ENCODE data around the gene NES.
A peak's percentile ranks its signal among the peaks of the same experiment; 100 is the strongest.

The NES gene

DNA sequence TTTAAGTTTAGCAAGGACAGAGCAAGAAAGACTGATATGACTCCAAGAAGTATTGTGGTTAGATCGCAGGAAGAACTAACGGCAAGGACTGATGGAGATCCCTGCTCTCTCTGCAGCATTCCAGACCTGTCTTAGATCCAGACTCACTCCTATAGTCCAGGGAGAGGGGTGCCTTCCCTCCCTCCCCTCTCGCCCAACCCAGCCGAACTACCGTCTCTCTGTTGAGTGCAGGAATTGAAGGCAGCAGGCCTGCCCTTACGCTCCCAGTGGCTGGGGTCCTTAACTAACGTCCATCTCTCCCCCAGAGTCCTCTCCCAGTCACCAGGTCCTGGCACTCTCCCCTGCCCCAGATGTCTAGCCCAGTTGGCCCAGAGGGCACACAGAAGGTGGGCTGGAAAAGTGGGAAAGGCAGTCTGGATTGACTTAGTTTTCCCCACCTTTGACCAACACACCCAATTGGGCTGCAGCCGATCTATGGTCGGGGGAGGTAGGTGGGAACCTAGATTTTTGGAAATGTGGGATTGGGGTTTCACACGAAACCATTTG, 27.0 kb upstream of the NES start:
- DNase-seq: no peak

DNA sequence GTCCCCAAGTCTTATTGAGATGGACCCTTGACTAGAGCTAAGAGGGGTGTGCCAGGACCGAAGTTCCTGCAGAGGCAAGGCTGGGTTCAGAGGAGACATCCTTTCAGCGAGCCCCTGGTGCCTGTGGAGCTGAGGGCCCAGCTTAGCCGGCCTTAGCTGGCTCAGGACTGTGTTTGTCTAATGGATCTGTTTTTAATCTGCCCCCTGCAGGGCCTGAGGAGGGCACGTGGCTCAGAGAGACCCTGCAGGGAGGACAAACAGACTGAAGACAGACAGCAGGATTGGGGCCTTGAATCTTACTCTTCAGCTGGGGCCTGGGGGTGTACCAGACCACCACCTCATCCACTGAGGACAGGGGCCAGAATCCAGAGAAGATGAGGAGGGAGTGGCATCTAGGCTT, 26.5 kb upstream of the NES start:
- DNase-seq: no peak

DNA sequence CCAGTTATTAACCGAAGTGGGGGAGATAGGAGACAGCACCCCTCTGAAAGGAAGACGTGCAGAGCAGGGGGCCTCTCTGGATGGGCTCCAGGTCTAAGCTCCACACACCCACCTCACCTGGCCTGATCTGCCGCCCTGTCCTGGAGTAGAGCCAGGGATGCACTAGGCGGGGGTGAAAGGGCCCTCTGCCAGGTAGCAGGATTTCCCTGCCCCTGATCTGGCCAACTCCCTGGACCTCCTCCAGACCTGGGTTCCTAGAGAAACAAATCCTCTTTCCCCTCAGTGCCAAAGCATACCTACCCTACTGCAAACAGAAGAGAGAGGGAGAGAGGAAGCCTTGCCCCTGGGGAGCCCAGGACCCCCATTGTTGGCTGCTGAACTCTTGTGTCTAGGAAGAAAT, 26.1 kb upstream of the NES start:
- no peak for DNase-seq

DNA sequence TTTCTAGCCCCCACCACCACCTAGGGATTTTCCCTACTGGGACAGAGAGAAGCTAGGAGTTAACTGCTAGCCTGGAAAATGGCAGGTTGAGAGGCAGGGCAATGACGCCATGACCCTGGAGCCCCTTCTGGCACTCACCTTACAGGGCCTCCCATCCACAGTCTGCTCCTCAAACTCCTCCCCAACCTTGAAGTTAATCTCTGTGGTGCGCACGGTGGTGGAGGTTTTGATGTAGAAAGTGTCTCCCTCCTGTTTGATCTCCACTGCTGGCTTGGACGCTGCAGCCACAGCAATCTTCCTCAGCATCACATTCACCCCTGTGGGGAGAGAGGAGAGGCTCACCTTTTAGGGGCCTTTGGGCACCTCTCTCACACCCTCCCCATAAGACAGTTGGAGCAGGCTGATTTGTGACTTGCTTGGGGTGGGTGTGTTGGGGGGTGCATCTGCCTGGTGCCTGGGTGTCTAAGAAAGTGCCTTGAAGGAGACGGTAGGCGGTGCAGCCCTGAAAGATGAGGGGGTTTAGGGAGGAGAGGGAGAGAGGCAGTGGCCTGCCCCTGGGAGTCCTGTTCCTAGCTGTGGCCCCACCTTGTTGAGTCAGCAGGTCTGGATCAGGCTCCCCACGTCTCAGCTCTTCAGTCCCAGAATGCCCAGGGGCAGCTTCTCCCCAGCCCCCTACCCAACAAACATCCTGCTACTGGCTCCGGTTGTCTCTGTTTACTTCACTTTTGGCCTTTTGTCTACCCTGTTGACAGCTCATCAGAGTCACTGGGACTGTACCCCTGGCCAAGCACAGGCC, 23.7 kb upstream of the NES start:
- no peak for DNase-seq

DNA sequence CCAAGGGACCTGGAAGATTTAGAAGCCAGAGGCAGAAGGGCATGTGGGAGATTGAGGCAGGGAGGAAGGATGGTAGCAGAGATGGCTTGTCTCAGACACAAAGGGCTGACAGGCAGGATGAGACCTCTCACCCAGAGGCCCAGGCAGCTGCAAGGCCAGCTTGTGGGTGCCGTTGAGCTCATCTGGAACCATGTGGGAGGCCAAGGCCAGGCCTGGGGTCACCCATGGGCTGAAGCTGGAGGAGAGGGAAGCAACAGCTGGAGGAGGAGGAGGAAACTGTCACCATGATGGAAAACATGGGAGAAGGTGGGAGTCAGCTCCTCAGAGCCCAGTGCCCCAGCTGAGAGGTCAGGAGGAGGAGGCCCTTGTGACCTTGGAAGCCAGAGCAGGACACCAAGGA, 21.8 kb upstream of the NES start:
- no peak for DNase-seq

DNA sequence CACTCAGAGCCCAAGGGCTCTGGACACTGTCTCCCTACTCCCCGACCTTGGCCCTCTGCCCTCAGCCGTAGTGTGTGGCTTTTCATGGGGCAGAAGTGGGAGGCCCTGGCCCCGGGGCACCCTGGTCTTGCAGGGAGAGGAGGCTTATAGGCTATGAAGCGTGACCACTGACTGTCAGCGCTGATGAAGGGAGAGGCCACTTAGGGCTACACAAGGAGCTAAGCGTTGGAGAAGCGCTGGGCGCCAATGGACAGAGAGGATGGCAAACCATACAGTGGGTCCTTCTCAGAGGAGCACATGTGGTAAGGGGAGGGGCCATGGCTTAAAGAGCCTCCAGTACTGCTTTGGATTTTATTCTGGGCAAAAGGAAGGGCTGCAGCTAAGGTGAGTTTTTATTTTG, 20.3 kb upstream of the NES start:
- no peak for DNase-seq

DNA sequence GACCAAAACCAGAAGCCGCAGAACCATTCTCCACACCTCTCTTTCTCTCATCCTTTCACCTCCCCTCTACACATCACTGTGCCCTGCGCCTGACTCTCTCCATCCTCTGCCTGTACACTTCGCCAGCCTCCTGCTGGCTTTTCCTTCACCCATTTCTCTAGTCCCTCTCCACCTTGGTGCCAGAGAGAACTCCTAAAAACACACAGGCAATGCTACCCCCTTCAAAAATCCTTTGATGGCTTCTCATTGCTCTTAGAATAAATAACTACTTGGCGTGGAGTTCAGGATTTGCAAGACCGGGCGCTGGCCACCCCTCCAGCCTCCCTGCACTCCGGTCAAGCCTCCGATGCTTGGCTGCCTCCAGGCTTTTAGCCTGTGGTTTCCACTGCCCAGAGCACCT, 19.5 kb upstream of the NES start:
- DNase-seq: no peak

DNA sequence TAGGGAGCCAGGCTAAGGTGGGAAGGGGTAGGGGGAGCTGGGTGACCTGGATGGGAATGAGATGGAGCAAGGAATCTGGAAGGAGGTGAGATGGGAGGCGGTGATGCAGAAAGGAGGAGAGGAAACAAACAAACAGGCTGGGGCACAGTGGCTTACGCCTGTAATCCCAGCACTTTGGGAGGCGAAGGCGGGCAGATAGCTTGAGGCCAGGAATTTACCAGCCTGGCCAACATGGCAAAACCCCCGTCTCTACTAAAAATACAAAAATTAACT, 17.4 kb upstream of the NES start:
- DNase-seq: no peak

DNA sequence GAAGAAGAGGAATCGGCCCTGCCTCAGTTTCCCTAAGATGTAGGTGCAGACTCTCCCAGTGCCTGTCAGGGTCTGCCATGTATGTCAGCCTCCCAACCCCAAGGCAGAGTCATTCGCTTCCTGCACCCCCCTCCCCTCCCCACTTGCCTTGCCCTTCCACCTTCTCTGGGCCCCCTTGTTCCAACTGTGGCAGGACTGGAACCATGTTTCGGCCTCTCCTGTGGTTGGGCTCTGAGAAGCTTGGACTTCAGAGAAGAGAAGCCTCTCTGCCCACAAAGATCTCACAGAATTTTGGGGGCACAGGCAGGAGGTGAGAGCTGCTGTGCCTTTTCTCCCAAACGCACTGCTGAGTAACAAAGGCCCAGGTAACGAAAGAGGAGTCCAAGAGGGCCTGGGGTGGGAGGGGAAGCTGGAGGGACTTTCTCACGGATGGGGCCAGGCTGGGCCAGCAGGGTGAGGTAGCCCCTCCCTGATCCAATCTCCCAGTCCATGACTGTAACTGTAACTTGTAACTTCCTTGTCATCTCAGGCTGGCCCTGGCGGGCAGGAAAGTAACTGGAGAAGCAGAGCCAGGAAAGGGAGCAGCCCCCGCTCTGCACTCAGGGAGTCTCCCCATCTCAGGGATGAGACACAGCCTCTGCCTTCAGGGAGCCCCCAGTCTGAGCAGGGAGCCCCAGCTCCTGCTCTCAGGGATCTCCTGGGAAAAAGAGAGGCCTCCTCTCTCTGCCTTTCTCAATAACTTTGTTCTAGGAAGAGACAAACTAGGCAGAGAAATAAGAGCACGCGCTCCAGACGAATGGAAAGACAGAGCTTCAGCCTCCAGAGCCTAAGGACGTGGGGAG, 16.9 kb upstream of the NES start:
- peak; percentile 12 to 22 for DNase-seq

DNA sequence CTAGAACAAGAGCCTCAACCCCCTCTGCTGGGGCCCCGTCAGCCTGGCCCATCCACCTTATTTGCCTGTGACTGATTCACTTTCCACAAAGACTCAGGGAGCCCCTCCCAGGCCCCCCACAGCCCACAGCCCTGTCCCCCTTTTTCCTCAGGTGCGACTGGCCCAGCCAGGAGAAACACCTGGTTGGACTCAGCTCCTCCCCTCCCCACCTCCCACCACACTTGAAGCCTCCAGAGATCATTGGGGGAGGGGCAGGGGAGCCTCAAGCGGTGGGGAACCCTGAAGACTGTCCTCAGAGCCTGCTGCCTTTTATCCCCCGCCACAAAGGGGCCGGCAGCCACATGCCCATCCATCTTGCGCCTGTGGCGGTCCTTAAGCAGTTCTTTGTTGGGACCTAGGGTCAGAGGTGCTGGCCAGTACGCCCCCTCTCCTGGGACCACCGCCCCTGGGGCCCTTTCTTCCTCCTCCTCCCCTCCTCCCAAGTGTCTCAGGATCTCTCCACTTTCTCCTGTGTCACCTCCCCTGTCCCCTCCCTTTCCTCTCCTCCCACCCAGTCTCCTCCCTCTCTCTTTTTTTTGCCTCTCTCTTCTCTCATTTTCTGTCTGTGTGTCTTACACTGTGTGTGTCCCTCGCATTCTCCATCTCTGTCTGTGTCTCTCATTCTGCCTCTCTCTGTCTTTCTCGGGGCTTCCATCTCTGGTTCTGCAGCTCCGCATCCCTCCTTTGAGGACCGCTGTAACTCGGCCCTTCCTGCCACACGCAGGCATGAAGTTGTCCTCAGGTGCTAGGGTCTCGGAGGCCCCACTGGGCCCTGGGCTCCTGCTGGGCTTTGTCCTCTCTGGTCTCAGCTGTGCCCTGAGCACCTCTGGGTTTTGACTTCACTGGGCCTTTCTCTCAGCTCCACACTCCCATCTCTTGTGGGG, 16.0 kb upstream of the NES start:
- DNase-seq: no peak

DNA sequence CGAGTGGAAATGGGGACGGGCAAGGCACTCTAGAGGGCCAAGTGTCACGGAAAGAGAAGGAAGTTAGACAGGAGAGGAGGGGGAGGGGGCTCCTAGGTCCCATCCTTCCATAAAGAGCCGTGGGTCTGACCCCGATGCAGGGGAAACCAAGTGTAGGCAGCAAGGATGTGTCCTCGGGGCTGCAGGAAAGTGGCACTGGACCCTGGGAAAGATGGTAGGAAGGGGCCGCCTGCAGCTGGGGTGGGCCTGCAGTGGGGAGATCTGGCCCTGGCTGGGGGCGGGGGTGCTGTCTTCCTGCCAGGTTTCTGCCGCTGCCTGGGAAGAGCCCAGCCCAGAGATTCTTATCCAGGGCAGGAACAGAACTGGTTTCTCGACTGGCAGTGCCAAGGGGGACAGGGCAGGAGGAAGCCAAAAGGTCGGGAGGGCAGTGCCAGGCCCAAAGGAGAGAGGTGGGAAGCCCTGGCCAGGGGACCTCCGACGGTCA, 15.3 kb upstream of the NES start:
- DNase-seq: no peak

DNA sequence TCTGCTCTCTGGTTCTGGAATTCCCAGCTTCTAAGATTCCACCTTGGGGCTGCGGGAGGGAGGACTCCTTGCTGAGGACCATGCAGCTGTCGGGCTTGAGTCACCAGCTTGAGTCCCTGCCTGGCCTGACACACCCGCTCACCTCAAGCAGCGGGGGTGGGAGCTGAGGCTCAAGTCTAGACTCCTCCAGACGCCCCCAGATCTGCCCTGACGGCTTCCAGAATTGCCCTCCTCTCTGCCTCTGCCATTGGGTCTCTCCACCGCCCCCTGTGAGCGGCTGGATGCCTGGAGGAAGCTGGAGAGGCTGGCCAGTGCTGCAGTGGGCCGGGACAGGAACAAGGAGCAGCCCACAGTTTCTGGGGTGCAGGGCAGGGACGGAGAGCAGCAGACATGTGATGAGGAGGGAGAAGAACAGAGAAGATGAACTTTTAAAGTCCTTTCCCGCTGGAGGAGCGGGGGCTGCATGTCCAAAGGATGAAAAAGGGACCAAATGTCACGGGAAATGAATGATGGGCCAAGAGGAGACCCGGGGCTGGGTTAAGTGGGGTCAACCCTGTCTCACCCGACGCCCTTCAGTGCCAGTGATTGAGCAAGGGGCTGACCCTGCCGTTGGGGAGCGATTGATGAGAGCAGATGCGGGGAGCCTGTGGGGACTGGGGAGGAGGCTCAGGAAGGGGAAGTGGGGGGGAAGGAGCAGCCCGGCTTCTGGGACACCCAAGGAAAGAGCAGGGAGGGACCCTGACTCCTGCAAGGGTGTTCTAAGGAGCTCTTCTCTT, 14.6 kb upstream of the NES start:
- peak in 1 of 2 experiments; percentile 27 for DNase-seq

DNA sequence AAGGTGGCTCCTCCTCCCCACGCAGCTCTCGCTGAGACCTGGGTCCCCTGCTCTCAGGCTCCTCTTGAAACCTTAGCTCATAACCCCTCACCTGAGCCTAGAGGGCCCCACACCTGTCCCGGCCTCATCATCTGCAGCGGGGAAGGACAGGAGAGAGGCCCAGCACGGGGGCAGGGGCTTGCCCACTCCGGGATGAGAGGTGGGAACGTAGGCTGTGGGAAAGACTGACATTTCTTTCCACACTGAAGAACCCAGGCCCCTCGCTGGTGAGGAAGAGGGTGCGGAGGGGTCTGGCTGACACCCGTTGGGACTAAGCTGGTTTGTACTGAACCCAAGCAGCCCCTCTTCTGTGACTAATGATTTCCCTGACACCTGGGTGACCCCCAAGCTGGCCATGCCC, 14.0 kb upstream of the NES start:
- no peak for DNase-seq

DNA sequence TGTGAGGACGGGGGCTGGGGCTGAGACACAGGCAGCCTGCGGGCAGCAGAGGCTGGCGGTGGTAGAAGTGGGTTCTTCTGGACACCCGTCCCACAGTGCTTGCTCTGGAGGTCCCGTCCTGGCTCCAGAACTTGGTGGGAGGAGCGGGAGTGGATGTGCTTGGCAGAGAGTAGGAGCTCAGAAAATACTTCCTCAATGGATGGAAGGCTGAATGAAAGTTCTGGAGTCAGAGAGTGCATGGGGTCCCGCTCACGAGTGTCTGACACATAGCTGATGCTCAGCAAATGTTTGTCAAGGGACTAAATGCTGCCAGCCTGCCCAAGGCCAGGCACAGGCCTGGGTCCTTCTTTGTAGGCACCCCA, 13.4 kb upstream of the NES start:
- DNase-seq: no peak

DNA sequence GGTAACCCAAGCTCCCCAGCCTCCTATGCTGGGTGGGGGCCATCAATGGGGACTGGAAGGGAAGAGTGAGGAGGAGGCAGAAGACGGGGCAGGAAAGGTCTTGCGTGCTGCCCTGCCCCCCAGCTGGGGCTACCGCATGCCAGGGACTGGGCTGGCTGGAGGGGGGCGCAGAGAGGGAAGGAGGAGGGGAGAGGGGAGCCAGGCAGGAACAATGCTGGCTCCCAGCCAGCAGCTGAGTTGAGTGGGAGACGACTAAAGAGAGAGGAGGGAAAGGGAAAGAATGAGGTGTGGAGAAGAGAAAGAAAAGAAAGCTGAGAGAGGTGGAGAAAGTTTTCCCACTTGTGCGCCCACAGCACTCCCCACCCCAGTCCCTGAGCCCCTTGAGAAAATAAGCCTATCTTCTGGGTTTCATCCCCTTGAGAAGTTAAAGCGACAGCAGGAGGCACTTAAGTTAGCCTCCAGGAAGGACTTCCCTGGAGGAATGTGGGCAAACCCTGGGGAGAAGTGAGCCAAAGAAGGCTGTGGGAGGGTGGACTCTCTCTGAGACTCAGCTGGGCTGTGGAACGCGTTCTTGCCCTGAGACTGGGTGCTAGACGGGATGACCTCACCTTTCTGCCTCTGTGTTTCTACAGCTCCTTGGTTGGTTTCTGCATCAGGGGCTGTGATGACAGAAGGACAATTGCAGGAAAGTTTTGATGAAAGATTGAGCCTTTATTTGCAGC, 12.9 kb upstream of the NES start:
- no peak for DNase-seq

DNA sequence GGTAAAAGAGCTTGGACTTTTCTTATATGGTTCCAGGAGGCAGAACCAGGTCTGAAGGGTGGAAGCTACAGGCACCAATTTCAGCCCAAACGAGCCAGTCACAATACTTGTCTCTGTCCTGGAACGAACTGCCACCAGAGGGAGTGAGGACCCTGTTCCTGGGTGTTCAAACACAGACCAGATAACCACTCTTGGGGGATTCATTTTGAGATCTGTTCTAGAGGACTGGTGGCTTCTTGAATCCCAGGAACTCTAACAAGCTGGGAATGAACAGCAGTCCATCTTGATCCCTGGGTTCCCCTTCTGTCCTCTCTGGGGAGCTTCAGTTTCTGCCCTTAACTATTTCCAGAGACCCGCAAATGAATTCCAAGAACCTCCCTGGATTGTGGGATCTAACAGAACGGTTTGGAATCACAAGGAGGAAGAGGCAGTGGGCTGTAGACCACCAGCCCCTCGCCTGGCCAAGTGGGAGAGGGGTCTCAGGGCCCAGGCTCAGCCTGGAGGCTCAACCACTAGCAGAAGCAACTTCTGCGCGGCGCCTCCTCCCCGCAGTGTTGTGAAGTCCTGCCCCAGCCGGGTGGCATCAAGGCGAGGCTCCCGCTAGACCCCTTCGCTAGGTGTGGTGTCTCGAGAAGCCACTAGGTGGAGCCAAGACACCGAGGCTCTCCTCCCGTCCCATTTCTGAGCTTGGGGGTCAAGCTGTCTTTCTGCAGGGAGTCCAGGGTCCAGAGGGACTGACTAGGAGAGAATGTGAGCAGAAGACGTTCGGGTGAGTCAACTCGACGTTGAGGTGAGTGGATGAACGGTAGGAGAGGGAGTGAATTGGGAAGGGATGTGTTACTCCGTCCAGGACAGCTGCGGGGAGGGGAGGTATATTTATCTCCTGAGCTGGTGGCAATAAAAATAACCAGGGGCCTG, 12.1 kb upstream of the NES start:
- DNase-seq: peak; percentile 69 to 79

DNA sequence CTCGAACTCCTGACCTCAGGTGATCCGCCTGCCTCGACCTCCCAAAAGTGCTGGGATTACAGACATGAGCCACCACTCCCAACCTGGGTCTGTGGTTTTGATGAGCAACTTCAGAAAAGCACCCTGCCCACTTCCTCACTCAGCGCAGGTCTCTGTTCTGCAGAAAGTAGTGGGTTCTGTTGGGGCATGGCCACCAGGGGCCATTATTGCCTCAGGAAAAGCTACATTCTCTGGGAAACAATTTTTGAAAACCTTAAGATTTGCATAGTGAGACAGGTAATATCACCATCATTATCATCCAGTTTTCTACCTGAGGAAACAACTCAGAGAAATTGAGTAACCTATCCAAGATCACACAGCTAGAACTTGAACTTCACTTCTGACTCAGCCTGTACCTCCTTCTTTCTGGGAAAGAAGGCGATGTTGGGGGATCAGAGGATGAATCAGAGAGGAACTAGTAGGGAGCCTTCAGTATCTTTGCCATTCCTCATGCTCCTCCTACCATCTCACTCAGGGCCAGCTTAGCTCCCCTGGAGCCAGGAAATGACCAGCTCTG, 7.1 kb upstream of the NES start:
- no peak for DNase-seq

DNA sequence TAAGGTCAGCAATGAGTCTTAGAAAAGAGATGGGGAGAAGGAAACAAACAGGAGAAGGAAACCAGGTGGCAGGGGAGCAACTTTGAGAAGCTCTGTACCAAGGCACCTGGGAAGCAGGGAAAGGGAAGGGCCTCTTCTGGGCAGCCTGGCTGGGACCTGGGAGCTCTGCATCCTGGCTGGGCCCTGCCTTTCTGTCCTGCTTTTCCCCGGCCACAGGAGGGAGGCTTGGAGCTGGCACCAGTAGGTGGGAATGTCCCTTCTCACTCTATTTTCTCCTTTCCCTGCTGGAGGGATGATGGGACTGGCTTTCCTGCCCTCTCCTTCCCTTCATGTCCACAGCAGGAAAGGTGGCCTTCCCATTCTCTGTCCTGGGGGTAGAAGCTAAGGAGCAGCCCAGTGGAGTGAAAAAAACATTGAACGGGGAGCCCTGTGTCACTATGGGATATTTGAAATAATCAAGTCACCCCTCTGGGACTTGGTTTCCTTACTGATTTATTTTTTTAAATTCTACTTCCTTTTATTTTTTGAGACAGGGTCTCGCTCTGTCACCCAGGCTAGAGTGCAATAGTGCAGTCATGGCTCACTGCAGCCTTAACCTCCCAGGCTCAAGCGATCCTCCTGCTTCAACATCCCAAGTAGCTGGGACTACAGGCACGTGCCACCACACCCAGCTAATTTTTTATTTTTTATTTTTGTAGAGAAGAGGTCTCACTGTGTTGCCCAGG, 5.1 kb upstream of the NES start:
- DNase-seq: no peak

DNA sequence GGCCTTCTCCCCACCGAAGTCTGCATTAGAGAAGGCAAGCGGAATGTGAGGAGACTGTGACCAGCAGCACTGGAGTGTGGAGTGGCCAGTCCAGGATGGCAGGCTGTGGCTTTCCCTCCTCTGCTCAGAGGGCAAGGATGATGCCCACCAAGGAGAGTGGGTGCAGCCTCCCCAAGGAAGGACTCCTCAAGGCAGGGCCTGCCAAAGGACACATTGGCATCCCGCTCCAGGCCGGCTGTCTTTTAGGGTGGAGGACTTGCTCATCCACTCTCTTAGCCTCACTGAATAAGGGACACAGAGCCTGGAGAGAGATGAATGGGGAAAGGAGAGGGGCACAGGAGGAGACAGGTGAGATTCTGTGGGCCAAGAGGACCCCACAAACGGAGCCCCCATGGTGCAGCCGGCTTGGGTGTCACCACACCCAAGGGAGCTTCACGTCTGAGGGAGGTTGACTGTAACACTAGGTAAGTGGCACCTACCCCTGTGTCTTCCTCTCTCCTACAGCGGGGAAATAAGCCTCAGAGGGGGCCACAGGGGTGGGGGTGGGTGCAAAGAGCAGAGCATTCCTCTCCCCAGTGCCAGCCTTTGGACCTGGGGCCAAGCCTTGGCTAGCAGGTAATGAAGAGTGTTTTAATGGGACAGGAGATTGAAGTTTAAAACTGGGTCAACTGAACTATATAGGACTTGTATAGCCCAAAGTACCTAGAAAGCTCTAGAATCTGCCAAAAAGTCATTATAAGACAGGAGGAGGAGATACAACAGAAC, 4.2 kb upstream of the NES start:
- DNase-seq: no peak
